ENCODE results near the gene NFE2L3. TPM values are rescaled to one million over a fixed set of nuclear protein-coding genes. Genes with fewer than 3 reads are reported as not detected.

The NFE2L3 gene
- total and polyA plus RNA-seq, 9 of the 15 experiments (the other 6 are each of a cell fraction or from before 2014, with no cell fraction given) = 2.9 to 16.9 (median 12.4) TPM

DNA sequence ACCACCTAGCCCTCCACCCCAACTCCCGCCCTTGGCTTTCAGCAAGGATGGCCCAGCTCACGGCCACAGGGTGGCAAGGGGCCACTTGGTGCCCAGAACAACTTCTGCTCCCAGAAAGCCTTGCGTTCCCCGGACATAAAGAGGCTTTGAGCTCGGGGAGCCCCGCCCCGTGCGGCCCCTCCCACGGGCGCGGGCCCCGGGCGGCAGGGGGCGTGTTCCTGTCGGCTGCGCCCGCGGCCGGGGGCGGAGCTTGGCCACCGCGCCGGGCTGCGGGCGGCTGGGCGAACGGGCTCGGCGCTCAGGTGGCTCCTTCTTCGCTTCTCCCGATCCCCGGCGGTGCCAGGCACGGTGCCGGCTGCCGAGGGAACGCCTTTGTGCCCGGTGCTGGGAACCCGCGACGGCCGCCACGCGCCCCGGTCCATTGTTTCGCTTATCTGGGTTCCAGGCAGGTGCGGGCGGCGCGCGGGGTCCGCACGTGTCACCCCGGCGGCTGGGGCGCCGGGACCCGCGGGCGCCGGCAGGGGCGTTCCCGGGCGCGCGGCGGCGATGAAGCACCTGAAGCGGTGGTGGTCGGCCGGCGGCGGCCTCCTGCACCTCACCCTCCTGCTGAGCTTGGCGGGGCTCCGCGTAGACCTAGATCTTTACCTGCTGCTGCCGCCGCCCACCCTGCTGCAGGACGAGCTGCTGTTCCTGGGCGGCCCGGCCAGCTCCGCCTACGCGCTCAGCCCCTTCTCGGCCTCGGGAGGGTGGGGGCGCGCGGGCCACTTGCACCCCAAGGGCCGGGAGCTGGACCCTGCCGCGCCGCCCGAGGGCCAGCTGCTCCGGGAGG, at the start of gene NFE2L3 (continued):
- TF ChIP-seq, protein P1, sequence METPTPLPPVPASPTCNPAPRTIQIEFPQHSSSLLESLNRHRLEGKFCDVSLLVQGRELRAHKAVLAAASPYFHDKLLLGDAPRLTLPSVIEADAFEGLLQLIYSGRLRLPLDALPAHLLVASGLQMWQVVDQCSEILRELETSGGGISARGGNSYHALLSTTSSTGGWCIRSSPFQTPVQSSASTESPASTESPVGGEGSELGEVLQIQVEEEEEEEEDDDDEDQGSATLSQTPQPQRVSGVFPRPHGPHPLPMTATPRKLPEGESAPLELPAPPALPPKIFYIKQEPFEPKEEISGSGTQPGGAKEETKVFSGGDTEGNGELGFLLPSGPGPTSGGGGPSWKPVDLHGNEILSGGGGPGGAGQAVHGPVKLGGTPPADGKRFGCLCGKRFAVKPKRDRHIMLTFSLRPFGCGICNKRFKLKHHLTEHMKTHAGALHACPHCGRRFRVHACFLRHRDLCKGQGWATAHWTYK (CRISPR knock-in tag; IDR thresholded peaks at IDR 0.05) = no peak
- TF ChIP-seq, protein P2, sequence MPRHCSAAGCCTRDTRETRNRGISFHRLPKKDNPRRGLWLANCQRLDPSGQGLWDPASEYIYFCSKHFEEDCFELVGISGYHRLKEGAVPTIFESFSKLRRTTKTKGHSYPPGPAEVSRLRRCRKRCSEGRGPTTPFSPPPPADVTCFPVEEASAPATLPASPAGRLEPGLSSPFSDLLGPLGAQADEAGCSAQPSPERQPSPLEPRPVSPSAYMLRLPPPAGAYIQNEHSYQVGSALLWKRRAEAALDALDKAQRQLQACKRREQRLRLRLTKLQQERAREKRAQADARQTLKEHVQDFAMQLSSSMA (CRISPR knock-in tag; IDR thresholded peaks at IDR 0.05) = no peak
- TF ChIP-seq ETV1 (tag; conservative IDR thresholded peaks at IDR 0.05; ENCODE audit: low read depth) (no peak), HIVEP1 (CRISPR knock-in tag; IDR thresholded peaks at IDR 0.05) (no peak), RUNX1 (IDR thresholded peaks at IDR 0.05; ENCODE audit: low read depth) (no peak), JUNB (CRISPR knock-in tag; conservative IDR thresholded peaks at IDR 0.05) (0 out of 2 replicates have a peak, but pooled peaks have one; percentile 35), NBN (IDR thresholded peaks at IDR 0.05; ENCODE audit: low read depth) (no peak), ZFP36 (IDR thresholded peaks at IDR 0.05; ENCODE audit: low read depth, low read length, partially characterized antibody) (no peak), EHMT2 (IDR thresholded peaks at IDR 0.05) (no peak; the same call in 1 of the 2 replicates), CBX1 (IDR thresholded peaks at IDR 0.05; ENCODE audit: low read depth) (no peak; the same call in 1 of the 2 replicates), TCFL5 (CRISPR knock-in tag; conservative IDR thresholded peaks at IDR 0.05) (peak; percentile 70; the same call in 1 of the 2 replicates), MTA1 (IDR thresholded peaks at IDR 0.05; ENCODE audit: borderline replicate concordance) (no peak), AFF4 (CRISPR knock-in tag; IDR thresholded peaks at IDR 0.05) (no peak)
- TF ChIP-seq, protein P3, sequence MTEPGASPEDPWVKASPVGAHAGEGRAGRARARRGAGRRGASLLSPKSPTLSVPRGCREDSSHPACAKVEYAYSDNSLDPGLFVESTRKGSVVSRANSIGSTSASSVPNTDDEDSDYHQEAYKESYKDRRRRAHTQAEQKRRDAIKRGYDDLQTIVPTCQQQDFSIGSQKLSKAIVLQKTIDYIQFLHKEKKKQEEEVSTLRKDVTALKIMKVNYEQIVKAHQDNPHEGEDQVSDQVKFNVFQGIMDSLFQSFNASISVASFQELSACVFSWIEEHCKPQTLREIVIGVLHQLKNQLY (CRISPR knock-in tag; conservative IDR thresholded peaks at IDR 0.05) = no peak
- TF ChIP-seq, protein P4, sequence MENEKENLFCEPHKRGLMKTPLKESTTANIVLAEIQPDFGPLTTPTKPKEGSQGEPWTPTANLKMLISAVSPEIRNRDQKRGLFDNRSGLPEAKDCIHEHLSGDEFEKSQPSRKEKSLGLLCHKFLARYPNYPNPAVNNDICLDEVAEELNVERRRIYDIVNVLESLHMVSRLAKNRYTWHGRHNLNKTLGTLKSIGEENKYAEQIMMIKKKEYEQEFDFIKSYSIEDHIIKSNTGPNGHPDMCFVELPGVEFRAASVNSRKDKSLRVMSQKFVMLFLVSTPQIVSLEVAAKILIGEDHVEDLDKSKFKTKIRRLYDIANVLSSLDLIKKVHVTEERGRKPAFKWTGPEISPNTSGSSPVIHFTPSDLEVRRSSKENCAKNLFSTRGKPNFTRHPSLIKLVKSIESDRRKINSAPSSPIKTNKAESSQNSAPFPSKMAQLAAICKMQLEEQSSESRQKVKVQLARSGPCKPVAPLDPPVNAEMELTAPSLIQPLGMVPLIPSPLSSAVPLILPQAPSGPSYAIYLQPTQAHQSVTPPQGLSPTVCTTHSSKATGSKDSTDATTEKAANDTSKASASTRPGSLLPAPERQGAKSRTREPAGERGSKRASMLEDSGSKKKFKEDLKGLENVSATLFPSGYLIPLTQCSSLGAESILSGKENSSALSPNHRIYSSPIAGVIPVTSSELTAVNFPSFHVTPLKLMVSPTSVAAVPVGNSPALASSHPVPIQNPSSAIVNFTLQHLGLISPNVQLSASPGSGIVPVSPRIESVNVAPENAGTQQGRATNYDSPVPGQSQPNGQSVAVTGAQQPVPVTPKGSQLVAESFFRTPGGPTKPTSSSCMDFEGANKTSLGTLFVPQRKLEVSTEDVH (IDR thresholded peaks at IDR 0.05; ENCODE audit: low read depth, partially characterized antibody) = no peak
- TF ChIP-seq, protein P5, sequence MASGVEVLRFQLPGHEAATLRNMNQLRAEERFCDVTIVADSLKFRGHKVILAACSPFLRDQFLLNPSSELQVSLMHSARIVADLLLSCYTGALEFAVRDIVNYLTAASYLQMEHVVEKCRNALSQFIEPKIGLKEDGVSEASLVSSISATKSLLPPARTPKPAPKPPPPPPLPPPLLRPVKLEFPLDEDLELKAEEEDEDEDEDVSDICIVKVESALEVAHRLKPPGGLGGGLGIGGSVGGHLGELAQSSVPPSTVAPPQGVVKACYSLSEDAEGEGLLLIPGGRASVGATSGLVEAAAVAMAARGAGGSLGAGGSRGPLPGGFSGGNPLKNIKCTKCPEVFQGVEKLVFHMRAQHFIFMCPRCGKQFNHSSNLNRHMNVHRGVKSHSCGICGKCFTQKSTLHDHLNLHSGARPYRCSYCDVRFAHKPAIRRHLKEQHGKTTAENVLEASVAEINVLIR (CRISPR knock-in tag; IDR thresholded peaks at IDR 0.05) = no peak
